ENCODE results near the gene PAX5.

GRCh38 chr9:36898431-36899020 lies 135.5 kb downstream of the PAX5 start:
- TF ChIP-seq SIN3A (IDR thresholded peaks at IDR 0.05; ENCODE audit: borderline replicate concordance, insufficient read depth, low read length) (no peak), POLR2AphosphoS5 (IDR thresholded peaks at IDR 0.05; ENCODE audit: low read depth, low read length) (no peak), REST (IDR thresholded peaks at IDR 0.05; ENCODE audit: insufficient read depth in 1 of 2, low read depth in 2 of 2, low read length in 2 of 2) (no peak), TAF1 (IDR thresholded peaks at IDR 0.05; ENCODE audit: borderline replicate concordance, insufficient read depth, low read length) (no peak), FOXP2 (optimal IDR thresholded peaks at IDR 0.05; ENCODE audit: borderline replicate concordance, extremely low read depth, extremely low read length, insufficient read depth) (no peak)

Measured in PFSK-1 (cell line).